GM20000 (cell line): ENCODE data around the gene NAT8.
"Not testable (repeated sequence)": the region's sequence is repeated elsewhere in the genome, so short reads cannot be mapped to it uniquely, and the experiment has no call there.

ENCODE experiments used
- DNase-seq: peaks from one replicate; pipeline ENCODE4 v3.0.0; 2012; ENCODE audit warnings: low spot score
- TF ChIP-seq, protein P1 (sequence below): IDR thresholded peaks from 2 replicates; pipeline ENCODE4 v1.5.1; 2012; ENCODE audit warnings: mild to moderate bottlenecking, control low read depth; ENCODE audit errors: extremely low read depth, missing control alignments

NAT8 gene

DNA sequence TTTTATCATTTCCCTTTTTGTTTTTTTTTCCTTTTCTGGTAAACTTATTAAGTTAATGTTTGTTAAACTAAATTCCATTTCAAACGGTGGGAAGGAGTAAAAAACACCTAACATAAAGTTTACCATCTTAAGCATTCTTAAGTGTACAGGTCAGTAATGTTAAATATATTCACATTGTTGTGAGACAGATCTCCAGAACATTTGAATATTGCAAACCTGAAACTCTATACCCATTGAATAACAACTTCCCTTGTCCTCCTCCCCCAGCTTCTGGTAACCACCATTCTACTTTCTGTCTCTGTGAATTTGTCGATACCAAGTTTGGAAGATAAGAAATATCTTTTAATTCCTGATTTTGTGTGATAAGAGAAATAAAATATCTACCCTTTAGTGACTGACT, 12.0 kb upstream of the NAT8 start:
- TF ChIP-seq, protein P1, sequence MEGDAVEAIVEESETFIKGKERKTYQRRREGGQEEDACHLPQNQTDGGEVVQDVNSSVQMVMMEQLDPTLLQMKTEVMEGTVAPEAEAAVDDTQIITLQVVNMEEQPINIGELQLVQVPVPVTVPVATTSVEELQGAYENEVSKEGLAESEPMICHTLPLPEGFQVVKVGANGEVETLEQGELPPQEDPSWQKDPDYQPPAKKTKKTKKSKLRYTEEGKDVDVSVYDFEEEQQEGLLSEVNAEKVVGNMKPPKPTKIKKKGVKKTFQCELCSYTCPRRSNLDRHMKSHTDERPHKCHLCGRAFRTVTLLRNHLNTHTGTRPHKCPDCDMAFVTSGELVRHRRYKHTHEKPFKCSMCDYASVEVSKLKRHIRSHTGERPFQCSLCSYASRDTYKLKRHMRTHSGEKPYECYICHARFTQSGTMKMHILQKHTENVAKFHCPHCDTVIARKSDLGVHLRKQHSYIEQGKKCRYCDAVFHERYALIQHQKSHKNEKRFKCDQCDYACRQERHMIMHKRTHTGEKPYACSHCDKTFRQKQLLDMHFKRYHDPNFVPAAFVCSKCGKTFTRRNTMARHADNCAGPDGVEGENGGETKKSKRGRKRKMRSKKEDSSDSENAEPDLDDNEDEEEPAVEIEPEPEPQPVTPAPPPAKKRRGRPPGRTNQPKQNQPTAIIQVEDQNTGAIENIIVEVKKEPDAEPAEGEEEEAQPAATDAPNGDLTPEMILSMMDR = no peak
- DNase-seq = no peak

DNA sequence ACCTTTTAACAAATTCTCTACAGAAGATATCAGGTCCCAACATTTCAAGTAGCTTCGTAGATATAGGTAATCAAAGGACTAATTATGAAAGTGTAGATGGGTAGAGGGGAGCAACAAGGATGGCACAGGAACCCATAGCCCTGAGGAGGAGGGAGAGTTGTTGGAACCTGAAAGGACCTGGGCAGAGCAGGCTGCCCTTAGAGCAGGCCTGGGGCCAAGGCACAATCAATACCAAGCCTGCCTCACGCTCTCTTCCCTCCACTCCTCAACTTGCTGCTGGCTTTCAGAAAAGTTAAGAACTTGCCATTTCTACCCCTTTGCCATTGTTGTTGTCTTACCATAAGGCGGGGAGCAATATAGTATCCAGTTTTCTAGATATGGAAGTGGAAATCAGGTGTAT, 10.1 kb upstream of the NAT8 start:
- TF ChIP-seq, protein P1 = no peak
- DNase-seq = no peak

DNA sequence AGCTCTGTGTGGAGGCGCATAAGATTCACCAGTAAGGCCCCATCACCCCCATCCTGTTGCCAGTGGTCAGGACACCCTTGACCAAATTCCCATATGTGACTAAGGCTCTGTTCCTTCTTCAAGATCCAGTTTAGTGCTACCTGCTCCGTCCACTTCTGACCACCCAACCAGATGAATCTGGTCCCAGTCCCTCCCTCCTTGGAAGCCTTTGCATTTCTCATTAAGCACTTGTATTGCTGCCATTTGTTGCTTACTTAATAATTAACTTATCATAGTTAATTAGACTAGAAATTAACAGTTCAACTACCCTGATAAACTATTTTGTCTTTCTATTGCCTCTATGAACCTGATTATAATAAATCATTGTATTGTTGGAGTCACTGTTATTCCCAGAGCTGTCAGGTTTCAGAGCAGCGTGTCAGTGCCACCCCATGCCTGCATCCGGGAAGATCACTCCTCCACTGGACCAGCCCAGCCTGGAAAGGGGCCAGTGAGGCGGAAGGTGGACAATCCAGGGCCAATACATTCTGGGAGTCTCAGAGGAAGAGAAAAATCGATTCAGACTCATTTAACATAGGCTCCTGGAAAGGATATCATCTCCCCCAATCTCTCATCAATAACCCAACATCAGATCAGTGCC, 9.5 kb upstream of the NAT8 start:
- TF ChIP-seq, protein P1 = no peak
- DNase-seq = no peak

DNA sequence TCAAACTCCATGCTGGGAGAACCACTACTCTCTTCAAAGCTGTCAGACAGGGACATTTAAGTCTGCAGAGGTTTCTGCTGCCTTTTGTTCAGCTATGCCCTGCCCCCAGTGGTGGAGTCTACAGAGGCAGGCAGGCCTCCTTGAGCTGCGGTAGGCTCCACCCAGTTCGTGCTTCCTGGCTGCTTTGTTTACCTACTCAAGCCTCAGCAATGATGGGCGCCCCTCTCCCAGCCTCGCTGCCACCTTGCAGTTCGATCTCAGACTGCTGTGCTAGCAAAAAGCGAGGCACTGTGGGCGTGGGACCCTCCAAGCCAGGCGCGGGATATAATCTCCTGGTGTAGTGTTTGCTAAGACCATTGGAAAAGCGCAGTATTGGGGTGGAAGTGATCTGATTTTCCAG, 5.5 kb upstream of the NAT8 start:
- not testable (repeated sequence) for DNase-seq

DNA sequence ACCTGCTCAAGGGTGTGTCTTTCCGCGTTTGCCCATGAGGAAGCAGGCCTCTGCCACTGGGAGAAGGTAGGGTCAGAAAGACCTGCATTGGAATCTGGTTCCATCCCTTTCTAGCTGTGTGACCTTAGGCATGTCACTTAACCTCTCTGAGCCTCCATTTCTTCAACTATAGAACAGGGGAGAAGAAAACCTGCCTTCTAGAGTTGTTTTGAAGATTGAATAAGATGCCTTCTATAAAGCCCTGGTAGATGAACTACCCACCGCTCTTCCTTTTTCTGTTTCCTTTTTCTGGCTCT, 507 bp downstream of the NAT8 start:
- DNase-seq = no peak
- TF ChIP-seq, protein P1 = no peak

DNA sequence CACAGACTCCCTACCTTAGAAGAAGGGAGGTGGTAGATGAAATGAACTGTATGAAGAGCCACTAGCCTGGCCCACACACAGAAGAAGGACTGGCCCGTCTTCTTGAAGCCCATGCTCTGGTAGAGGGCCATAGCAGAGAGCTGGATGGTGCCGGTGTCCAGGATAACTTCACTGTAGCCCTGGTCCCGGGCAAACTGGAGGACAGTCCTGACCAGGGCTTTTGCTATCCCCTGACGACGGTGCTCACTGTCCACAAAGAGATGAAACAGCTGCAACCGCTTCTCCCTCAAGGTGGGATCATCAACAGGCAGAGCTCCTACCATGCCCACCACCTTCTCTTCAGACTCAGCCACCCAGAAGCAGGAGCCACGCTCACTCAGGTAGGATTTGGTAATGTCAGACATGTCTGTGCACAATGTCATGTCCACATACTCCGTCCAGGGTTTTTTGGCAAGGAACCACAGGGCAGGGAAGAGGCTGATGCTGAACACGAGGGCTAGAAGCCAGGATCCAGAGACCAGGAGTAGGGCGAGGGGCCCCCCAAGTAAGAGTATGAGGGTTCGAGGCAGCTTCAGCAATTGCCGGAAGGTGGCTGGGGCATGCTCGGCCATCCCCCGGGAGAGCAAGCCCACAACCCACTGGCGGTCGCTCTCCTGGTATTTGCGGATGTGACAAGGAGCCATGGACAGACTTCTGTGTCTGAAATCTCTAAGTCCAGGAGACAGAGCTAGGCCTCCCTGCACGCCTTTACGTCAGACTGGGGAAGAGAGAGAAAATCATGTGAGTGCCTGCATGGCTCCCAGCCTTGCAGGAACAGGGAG, 1.1 kb downstream of the NAT8 start:
- DNase-seq = no peak
- TF ChIP-seq, protein P1 = no peak

DNA sequence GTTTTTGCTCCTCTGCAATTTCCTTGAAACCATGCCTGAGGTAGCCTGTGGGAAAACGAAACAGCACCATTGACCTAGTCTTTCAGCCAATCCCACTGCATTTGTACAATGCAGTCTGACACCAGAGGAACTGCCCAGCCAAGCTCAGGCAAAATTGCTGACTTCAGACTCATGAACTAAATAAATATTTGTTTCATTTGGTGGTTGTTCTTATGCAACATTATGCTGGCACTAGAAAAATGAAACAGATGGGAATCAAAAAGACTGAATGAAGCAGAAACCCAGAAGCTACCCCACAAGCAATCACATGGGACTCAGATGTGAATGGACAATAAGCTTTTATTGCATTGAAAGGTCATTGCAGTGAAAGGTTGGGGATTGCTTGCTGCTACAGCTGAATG, 1.7 kb downstream of the NAT8 start:
- no peak for DNase-seq
- TF ChIP-seq, protein P1 = no peak

DNA sequence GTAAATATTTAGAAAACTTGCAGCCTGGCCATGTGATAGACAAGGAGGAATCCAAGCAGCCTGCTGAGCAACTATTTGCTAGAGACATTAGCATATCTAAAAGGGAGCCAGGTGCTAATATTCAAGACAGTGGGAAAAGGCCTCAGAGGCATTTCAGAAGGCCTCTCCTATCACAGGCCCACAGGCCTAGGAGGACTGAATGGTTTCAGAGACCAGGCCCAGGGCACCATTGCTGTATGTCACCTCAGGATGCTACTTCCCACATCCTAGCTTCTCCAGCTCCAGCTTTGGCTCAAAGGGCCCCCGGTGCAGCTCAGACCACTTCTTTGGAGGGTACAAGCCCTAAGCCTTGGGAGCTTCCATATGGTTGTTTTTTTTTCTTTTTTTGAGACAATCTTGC, 3.8 kb downstream of the NAT8 start:
- no peak for DNase-seq
- TF ChIP-seq, protein P1 = no peak

DNA sequence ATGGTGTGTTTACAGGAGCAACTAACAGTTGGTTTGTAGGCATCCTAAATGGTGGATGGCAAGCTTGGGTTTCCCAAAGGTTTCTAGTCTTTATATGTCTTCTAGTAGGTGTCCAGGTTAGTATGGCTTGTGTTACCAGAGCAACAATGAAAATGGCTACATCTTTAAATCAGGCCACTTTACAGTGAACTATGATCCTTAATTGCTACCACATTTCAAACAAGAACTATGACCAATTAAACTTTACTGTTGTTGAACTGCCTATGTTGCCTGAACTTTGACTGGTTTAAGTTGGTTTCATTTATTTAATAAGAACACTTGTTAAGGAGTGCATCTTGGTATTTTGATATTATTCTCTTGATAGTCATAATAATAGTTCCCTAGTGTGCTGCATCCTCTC, 5.2 kb downstream of the NAT8 start:
- DNase-seq = not testable (repeated sequence)

DNA sequence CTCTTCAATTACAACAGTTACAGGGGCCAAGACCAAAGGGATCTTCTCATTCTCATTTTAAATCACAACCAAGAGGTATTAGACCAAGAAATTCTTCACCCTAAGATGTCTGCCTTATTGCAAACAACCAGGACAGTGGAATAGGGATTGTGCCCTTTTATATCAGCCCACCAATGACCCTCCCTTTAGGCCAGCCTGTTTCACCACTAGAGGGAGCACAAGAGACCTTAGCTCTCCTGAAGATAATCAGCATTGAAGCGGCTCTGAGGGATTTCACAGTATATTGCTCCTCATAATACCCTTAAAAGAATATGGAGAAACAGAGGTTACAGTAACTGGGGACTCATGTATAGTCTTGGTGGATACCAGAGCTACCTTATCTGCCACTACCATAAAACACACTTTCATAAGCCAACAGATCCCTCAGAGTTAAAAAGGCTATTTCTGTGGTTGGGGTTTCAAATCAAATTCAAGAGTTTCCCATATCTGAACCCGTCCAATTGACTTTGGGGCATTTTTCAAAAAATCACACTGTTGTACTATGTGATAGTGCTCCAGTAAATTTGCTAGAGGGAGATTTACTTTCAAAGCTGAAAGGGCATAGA, 11.5 kb downstream of the NAT8 start:
- DNase-seq = not testable (repeated sequence)

DNA sequence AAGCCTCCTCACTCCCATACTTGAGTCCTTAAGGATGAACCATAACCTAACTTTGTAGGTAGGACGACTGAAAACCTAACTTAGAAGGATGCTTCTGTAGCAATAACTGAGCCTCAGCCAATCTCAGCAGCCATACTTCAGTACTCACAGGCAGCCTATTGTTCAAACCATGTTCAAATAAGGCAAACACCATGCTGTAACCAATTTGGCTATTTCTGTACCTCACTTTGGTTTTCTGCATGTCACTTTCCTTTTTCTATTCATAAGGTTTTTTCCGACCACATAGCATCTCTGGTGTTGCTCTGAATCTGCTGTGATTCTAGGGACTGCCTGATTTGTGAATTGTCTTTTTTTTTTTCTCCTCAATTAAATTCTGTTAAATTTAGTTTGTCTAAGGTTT, 13.7 kb downstream of the NAT8 start:
- DNase-seq = not testable (repeated sequence)
